Tibial nerve (tissue), 3 donors: ENCODE results near the gene PRKCE.

ENCODE experiments used
- CTCF ChIP-seq, 5 experiments: fragments of 200-600 bp in 3 of 5; fragments of 450-650 bp in 2 of 5; sonication (generic) in 3 of 5; IDR thresholded peaks; one replicate each; pipeline ENCODE4 v1.5.1; 2016 to 2019; ENCODE audit warnings: antibody characterized with exemption in 5 of 5, mild to moderate bottlenecking in 3 of 5, moderate library complexity in 2 of 5
- POLR2A ChIP-seq, 2 donors: fragments of 450-650 bp; IDR thresholded peaks; one replicate each; pipeline ENCODE4 v1.6.1; 2017; ENCODE audit warnings: antibody characterized with exemption in 2 of 2, mild to moderate bottlenecking in 2 of 2, moderate library complexity in 2 of 2

- TF ChIP-seq POLR2A (IDR thresholded peaks at IDR 0.05), result no peak
- TF ChIP-seq CTCF (IDR thresholded peaks at IDR 0.05), result no peak
Observed at GRCh38 chr2:45982096-45982495, 330.6 kb downstream of the PRKCE start.
